GM12878 (cell line): Measurements from ENCODE around the gene TPO. TPM values are rescaled to one million over a fixed set of nuclear protein-coding genes. Genes with fewer than 3 reads are reported as not detected.

Experiments
- ATAC-seq: fragments of 200-7000 bp; cut with Tn5 transposase; 3 replicates; pipeline ENCODE4 v1.9.1; 2020; ENCODE audit warnings: mild to moderate bottlenecking, moderate library complexity
- BruUV-seq: library from RNA; stranded (reverse); fragments of 400-500 nt; replicated peaks from 2 replicates; lab custom pipeline; 2021; lab: Mats Ljungman, UMichigan
- CTCF ChIA-PET: fragments of 300-600 bp; sonication (Branson Sonifier 250); formaldehyde crosslinking; extraction: SDS; loops from one replicate; lab custom pipeline; 2021; ENCODE audit warnings: inconsistent platforms; lab: Yijun Ruan, JAX
- POLR2A ChIA-PET: fragments of 350-600 bp; formaldehyde crosslinking; extraction: SDS; loops from one replicate; lab custom pipeline; 2021; ENCODE audit warnings: inconsistent platforms; lab: Charles Lee
- RAD21 ChIA-PET: fragments of 300-600 bp; sonication (Branson Sonifier 250); formaldehyde crosslinking; loops from one replicate; lab custom pipeline; 2023; ENCODE audit warnings: antibody characterized with exemption; ENCODE audit not compliant: unreplicated experiment; lab: Charles Lee
- SMC1A ChIA-PET: fragments of 300-600 bp; sonication (Branson Sonifier 250); formaldehyde crosslinking; loops from one replicate; lab custom pipeline; 2023; ENCODE audit not compliant: unreplicated experiment, uncharacterized antibody; lab: Charles Lee
- DNase-seq: peaks from one replicate; pipeline ENCODE4 v3.0.0-alpha.2; 2011; ENCODE audit warnings: low read depth, low spot score
- FAIRE-seq: peaks from 3 replicates; lab custom pipeline; 2011; peaks lifted over from hg19 to GRCh38; lab: Jason Lieb, UNC
- H2AFZ ChIP-seq: 2 replicates; pipeline ENCODE4 v1.6.0; 2011; ENCODE audit warnings: low read depth, low read length, control low read depth; ENCODE audit not compliant: control insufficient read depth
- H3K27ac ChIP-seq: 2 replicates; pipeline ENCODE4 v1.5.1; 2011; ENCODE audit warnings: control low read depth; ENCODE audit not compliant: control insufficient read depth, insufficient read depth
- H3K27me3 ChIP-seq, 2 experiments: replicated peaks in 1 of 2; 2 replicates each; pipeline versions ENCODE4 v1.6.0 to v1.6.1; 2011; ENCODE audit warnings: low read length in 1 of 2; ENCODE audit not compliant: control insufficient read depth in 2 of 2, insufficient read depth in 2 of 2
- H3K36me3 ChIP-seq, 2 experiments: 2 replicates each; pipeline ENCODE4 v1.5.1; 2011; ENCODE audit warnings: low read length in 1 of 2; ENCODE audit not compliant: control insufficient read depth in 2 of 2, insufficient read depth in 2 of 2
- H3K4me1 ChIP-seq: 2 replicates; pipeline ENCODE4 v1.6.1; 2011; ENCODE audit warnings: mild to moderate bottlenecking, low read length, moderate library complexity, mixed read lengths; ENCODE audit not compliant: control insufficient read depth, insufficient read depth
- H3K4me2 ChIP-seq: 2 replicates; pipeline ENCODE4 v1.6.0; 2011; ENCODE audit warnings: control low read depth; ENCODE audit not compliant: control insufficient read depth, insufficient read depth
- H3K4me3 ChIP-seq: fragments of 200-600 bp; sonication (generic); 2 replicates; pipeline ENCODE4 v1.5.1; 2016
- H3K79me2 ChIP-seq: 2 replicates; pipeline ENCODE4 v1.6.0; 2011; ENCODE audit warnings: low read length; ENCODE audit not compliant: control insufficient read depth, insufficient read depth
- H3K9ac ChIP-seq: 2 replicates; pipeline ENCODE4 v1.8.0; 2011; ENCODE audit warnings: low read length, control low read depth, mixed read lengths; ENCODE audit not compliant: control insufficient read depth, insufficient read depth
- H3K9me3 ChIP-seq: replicated peaks from 3 replicates; pipeline ENCODE4 v1.5.1; 2011; ENCODE audit warnings: mild to moderate bottlenecking, low read length; ENCODE audit not compliant: control insufficient read depth, insufficient read depth
- H4K20me1 ChIP-seq: 2 replicates; pipeline ENCODE4 v1.6.0; 2011; ENCODE audit not compliant: control insufficient read depth, insufficient read depth
- BCL11A ChIP-seq: IDR thresholded peaks from 2 replicates; pipeline ENCODE4 v1.6.1; 2011; ENCODE audit warnings: low read depth, low read length
- ELK1 ChIP-seq: IDR thresholded peaks from 2 replicates; pipeline ENCODE4 v1.6.1; 2012; ENCODE audit warnings: low read depth, low read length, improper control_type of control experiment
- ESRRA ChIP-seq: IDR thresholded peaks from 2 replicates; pipeline ENCODE4 v1.6.1; 2012; ENCODE audit warnings: mild to moderate bottlenecking, low read length, improper control_type of control experiment
- HDAC6 ChIP-seq: fragments of 200-600 bp; sonication (generic); IDR thresholded peaks from one replicate; pipeline ENCODE4 v1.8.0; 2017; ENCODE audit warnings: antibody characterized with exemption; ENCODE audit not compliant: unreplicated experiment
- KAT2A ChIP-seq: conservative IDR thresholded peaks from 2 replicates; pipeline ENCODE4 v1.6.1; 2011; ENCODE audit warnings: low read depth, low read length; ENCODE audit not compliant: control insufficient read depth
- NFYA ChIP-seq: IDR thresholded peaks from 2 replicates; pipeline ENCODE4 v1.6.1; 2011; ENCODE audit warnings: low read depth, mild to moderate bottlenecking, low read length, improper control_type of control experiment, borderline replicate concordance
- NR2C1 ChIP-seq: fragments of 450-650 bp; IDR thresholded peaks from 2 replicates; pipeline ENCODE4 v1.6.1; 2017; ENCODE audit warnings: antibody characterized with exemption, mild to moderate bottlenecking, moderate library complexity
- NRF1 ChIP-seq: conservative IDR thresholded peaks from 2 replicates; pipeline ENCODE4 v1.6.1; 2011; ENCODE audit warnings: mild to moderate bottlenecking, low read depth, low read length, improper control_type of control experiment
- PAX8 ChIP-seq: fragments of 450-650 bp; IDR thresholded peaks from 2 replicates; pipeline ENCODE4 v1.6.1; 2017; ENCODE audit warnings: mild to moderate bottlenecking, moderate library complexity
- PML ChIP-seq: IDR thresholded peaks from 2 replicates; pipeline ENCODE4 v1.6.1; 2012; ENCODE audit warnings: low read length, inconsistent platforms
- POLR2AphosphoS5 ChIP-seq: IDR thresholded peaks from 2 replicates; pipeline ENCODE4 v1.6.1; 2011; ENCODE audit warnings: mild to moderate bottlenecking, low read length, inconsistent platforms
- POU2F2 ChIP-seq: IDR thresholded peaks from 3 replicates; pipeline ENCODE4 v1.6.1; 2011; ENCODE audit warnings: low read depth, mild to moderate bottlenecking, low read length, borderline replicate concordance
- RAD51 ChIP-seq: fragments of 450-650 bp; IDR thresholded peaks from 2 replicates; pipeline ENCODE4 v1.6.1; 2016; ENCODE audit warnings: moderate library complexity, mild to moderate bottlenecking, inconsistent platforms
- RELB ChIP-seq: fragments of 450-650 bp; IDR thresholded peaks from 2 replicates; pipeline ENCODE4 v1.6.1; 2017; ENCODE audit warnings: low read depth, mild to moderate bottlenecking, moderate library complexity
- SMAD5 ChIP-seq: IDR thresholded peaks from 2 replicates; pipeline ENCODE4 v1.6.1; 2016; ENCODE audit warnings: antibody characterized with exemption, low read depth
- TCF12 ChIP-seq: IDR thresholded peaks from 2 replicates; pipeline ENCODE4 v1.6.1; 2011; ENCODE audit warnings: low read depth, mild to moderate bottlenecking, low read length
- USF1 ChIP-seq: IDR thresholded peaks from 2 replicates; pipeline ENCODE4 v1.6.1; 2011; ENCODE audit warnings: borderline replicate concordance, low read depth, mild to moderate bottlenecking, moderate library complexity, mixed read lengths, low read length; ENCODE audit not compliant: insufficient read depth; ENCODE audit errors: extremely low read length
- ZBTB40 ChIP-seq: fragments of 450-650 bp; IDR thresholded peaks from 2 replicates; pipeline ENCODE4 v1.6.1; 2016; ENCODE audit warnings: mild to moderate bottlenecking, moderate library complexity, borderline replicate concordance
- ZSCAN29 ChIP-seq: fragments of 450-650 bp; IDR thresholded peaks from 2 replicates; pipeline ENCODE4 v1.6.1; 2017; ENCODE audit warnings: mild to moderate bottlenecking, moderate library complexity
- WGBS: methylation state at CpG from one replicate; pipeline ENCODE4 v1.1.6; 2016; ENCODE audit warnings: low lambda C conversion rate; ENCODE audit not compliant: insufficient replicate concordance, insufficient coverage; ENCODE audit errors: missing lambda C conversion rate; 5-methylcytosine and 5-hydroxymethylcytosine counted together
- in situ Hi-C: fragments of 300-500 bp; cut with MboI; formaldehyde crosslinking; loops from 9 replicates; pipeline ENCODE4 v1.14.3; 2018; ENCODE audit warnings: mixed read lengths
- intact Hi-C: fragments of 100-400 bp; cut with micrococcal nuclease; formaldehyde crosslinking; loops from one replicate; pipeline ENCODE4 v1.14.2; 2022; ENCODE audit not compliant: unreplicated experiment
- polyA plus RNA-seq, 11 experiments: library from polyadenylated mRNA; depleted of rRNA in 4 of 11; unstranded in 6 of 11; stranded (reverse) in 5 of 11; fragments of >200 nt; fragmentation: Nextera tagmentation in 4 of 11; fragmentation: Illumina TruSeq in 1 of 11; extraction: Ambion mirVana in 4 of 11; extraction: Trizol in 1 of 11; gene quantifications; 1 replicate in 1 of 11; 2 replicates in 10 of 11; pipeline versions ENCODE4 v1.2.1 to v1.2.3, GENCODE V29; 2011 to 2016; ENCODE audit warnings: inconsistent platforms in 2 of 11, missing spikeins in 2 of 11, low read depth in 1 of 11
- total RNA-seq, 4 experiments: library from RNA; depleted of rRNA in 3 of 4; stranded (reverse); fragments of >200 nt in 3 of 4; fragmentation: Illumina TruSeq in 1 of 4; extraction: Trizol in 1 of 4; gene quantifications; 2 replicates each; pipeline versions ENCODE4 v1.2.1 to v1.2.3, GENCODE V29; 2013 to 2021

Gene TPO
- total and polyA plus RNA-seq, 10 of the 15 experiments (the other 5 are each of a cell fraction or from before 2014, with no cell fraction given): 0.07 to 0.11 TPM; not detected in 8

- POLR2A ChIA-PET: no interaction called here
- 9% methylated on average over 6 of the region's 6 CpGs for WGBS
- Histone ChIP-seq H3K9ac (no peak overlapping the region), H3K4me3 (no peak overlapping the region), H3K79me2 (no peaks in the 10 kb centered on the region), H3K27ac (no peak overlapping the region), H3K27me3 (no peaks in the 10 kb centered on the region), H4K20me1 (no peaks in the 10 kb centered on the region), H3K4me1 (no peaks in the 10 kb centered on the region), H2AFZ (no peak overlapping the region), H3K36me3 (no peaks in the 10 kb centered on the region), H3K9me3 (no peaks in the 10 kb centered on the region; the same call in 2 of the 3 replicates), H3K4me2 (no peak overlapping the region)
- no TSS peak for BruUV-seq
- ATAC-seq (no peak), FAIRE-seq (no peak), DNase-seq (no peak)
- intact Hi-C loops: no loop called here
- in situ Hi-C loops: no loop called here
- SMC1A ChIA-PET: no interaction called here
- RAD21 ChIA-PET: no interaction called here
- CTCF ChIA-PET: interaction anchor here (0.7 kb wide), 1 partner anchor 12 kb away, joined by 3 read pairs; no protein-coding TSS in a partner anchor
- TF ChIP-seq KAT2A: no peak
- no peak for TF ChIP-seq TCF12
- TF ChIP-seq NRF1: no peak
- TF ChIP-seq PML: no peak
- no peak for TF ChIP-seq RELB
- no peak for TF ChIP-seq ZBTB40
- no peak for TF ChIP-seq ESRRA
- no peak for TF ChIP-seq HDAC6
- TF ChIP-seq NFYA: no peak
- TF ChIP-seq ZSCAN29: no peak
- no peak for TF ChIP-seq SMAD5
- TF ChIP-seq USF1: no peak
- TF ChIP-seq PAX8: no peak
- TF ChIP-seq POU2F2: no peak
- TF ChIP-seq RAD51: no peak
- no peak for TF ChIP-seq BCL11A
- no peak for TF ChIP-seq POLR2AphosphoS5
- no peak for TF ChIP-seq ELK1
- TF ChIP-seq NR2C1: no peak
Measured at GRCh38 chr2:1377473-1377872, 35.8 kb upstream of the TPO start.
